SH-SY5Y (cell line): ENCODE measurements around the gene PCBD1.

Source experiments
- GATA2 ChIP-seq: IDR thresholded peaks from 2 replicates; pipeline ENCODE4 v1.6.1; 2011; ENCODE audit warnings: mild to moderate bottlenecking, low read depth, low read length
- GATA3 ChIP-seq: IDR thresholded peaks from 2 replicates; pipeline ENCODE4 v1.6.1; 2011; ENCODE audit warnings: low read depth, mild to moderate bottlenecking, low read length, moderate library complexity

The PCBD1 gene

DNA sequence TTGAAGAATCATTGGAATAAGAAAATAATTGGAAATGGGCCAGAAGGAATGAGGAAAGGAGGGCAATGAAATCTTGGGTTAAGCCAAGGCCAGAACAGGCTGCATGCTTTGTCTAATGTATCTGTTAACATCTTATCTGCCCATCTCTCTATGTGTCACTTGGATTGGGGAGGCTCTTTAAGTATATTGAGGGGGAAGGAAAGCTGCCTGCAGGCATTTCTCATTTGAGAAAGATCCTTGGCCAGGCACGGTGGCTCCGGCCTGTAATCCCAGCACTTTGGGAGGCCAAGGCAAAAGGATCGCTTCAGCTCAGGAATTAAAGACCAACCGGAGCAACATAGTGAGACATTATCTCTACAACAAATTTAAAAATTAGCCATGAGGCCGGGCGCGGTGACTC is 14.3 kb downstream of the PCBD1 start:
- TF ChIP-seq GATA3 (no peak), GATA2 (0 out of 2 replicates have a peak, but pooled peaks have one; percentile 12)

DNA sequence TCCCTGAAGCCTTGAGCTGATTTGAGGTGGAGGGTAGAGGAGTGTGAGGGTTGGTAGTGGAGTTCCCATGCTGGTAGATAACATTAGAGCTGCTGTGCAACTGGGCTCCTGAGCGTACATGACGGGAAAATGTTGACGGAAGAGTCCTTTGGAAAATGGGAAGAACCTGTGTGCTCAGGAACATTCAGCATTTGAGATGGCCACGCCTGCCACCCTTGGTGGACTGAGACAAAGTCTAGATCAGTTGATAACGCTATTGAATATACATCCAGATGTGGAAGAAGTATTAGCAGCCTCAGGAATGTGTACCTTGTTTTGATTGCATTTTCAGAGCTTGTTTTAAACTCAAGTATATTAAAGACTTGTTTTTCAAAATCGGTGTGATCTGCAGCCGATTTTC is 16.1 kb downstream of the PCBD1 start:
- no peak for TF ChIP-seq GATA2
- no peak for TF ChIP-seq GATA3

DNA sequence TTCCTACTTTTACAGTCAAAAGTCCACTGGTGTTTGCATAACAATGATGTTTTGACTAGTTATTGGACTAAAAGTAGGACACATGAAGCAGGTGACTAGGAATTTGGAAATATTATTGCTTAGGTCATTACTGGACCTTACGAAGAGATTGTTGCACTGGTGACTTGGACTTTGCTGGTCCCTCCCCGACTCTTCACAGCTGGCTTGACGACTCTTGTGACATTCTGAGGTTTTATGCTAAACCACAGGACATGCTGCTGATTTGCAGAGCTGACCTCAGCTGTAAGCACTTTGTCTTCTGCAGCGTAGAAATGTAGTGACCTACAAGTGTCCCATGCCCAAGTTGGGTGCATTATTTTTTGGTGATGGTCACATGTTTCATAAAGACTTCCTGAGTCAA is 21.9 kb downstream of the PCBD1 start:
- TF ChIP-seq GATA2 (no peak), GATA3 (no peak)

DNA sequence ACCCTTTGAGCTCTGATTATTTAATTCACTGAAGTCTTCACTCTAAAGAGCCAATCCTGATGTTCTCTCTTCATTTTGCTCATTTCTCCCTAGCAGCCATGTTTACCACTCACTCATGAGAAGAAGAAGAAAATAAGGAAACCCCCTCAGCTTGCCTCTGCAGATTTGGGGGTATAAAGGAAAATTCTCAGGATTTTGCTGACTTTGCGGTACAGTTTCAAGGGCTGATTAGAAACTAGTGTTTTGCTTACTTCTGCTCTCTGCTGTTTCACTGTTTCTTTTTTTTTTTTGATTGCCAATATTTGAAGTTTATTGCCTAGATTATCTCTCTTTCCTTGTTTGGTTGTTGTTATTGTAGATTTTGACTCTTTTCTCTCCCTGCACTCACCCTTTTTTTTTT is 23.4 kb downstream of the PCBD1 start:
- TF ChIP-seq GATA3 = no peak
- TF ChIP-seq GATA2 = no peak

DNA sequence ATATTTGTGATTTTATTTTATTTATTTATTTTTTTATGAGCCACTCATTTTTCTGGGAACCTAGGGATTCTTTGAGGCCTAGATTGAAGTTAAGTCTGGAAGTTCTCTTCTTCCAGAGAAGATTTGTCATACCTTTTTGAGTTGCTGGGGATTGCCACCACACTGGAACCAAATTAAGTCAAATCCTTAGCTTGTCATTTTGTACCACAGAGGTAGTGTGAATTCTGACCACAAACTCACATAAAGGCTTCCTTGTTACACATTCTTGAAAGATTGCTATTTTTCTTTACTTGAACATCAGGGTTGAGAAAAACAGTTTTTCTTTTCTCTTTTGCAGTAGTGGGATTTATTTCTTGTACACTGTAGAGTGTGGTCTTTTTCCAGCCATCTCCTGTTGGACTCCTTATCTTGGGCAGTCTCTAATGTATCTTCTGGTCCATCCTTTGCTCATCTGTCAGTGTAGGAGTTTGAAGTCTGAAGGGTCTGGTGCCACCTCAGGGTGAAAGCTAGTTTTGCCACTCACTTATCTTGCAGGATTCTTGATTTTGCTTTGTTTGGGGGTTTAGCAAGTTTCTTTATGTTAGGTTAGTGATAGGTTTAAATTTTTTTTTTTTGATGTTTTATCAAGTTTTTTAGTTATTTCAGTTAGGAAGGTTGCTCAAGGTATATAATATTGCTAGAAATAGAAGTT is 24.8 kb downstream of the PCBD1 start:
- TF ChIP-seq GATA3 (no peak), GATA2 (no peak)

DNA sequence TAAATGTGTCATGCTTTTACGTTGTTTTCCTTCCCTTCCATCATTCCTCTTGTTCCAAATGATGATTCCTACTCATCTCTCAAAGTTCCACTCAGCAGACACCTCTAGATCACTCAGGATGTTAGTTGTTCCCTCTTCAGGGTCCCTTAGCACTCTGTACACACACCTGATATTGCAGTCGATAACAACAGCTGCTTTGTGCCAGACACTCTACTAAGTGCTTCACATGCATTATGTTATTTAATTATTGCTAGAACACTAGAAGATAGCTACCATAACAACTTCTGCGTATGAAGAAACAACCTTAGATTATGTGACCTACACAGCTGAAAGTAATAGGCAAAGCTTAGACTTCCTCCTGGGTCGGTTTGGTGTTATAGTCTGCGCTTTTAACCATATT is 29.6 kb downstream of the PCBD1 start:
- TF ChIP-seq GATA3 = peak; percentile 94
- peak; percentile 89 for TF ChIP-seq GATA2

DNA sequence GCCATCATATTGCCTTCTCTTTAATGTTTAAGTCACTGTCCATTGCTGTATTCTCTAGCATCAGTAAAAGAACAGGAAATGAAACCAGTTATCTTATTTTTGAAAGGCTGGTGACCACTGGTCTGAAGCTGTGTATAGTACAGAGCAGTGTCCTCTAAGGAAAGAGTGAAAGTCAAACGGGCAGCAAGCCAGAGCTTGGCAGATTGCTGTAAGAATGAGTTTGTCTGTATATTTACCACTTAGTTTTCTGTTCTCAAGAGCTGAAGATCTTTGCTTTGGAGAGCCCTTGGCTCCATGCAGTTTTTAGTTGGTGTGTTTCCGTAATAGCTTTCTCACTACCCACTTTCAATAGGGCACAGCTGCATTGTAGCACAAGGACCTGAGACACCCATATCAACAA is 31.9 kb downstream of the PCBD1 start:
- TF ChIP-seq GATA2 (no peak), GATA3 (no peak)

DNA sequence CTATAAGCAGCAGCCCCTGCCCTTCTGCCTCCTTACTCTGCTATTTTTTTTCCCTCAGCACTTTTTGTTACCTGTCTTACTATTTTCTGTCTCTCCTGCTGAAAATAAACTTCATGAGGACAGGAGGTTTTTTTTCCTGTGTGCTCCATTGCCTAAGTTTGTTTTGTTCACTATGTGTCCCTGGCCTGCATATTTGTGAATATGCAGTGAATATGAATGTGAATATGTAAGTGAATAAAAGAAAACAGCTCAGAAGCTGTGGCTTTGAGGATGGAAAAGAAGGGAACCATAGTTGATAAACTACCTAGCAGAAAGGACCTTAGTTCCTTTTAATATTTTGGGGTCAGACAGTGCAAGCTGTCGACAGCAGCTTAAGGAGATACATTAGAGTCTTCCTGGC is 34.9 kb downstream of the PCBD1 start:
- TF ChIP-seq GATA2 (no peak), GATA3 (no peak)

DNA sequence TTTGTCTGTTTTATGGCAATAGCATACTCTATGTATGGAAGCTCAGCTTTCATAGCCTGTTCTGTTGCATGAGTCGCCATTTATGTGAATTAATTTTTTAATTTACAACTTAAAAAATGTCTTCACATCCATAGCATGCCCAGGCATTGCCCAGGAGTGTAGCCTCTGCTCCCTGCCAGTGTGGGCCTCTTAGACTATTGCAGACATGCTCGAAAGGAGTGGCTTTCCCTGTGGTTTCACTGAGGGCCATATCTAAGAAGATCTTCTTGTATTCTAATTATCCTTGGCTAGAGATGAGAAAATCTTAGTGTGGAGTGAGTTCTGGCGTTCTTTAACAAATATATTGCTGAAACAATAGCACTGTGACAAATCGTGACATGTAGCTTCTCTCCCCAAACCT is 35.3 kb downstream of the PCBD1 start:
- no peak for TF ChIP-seq GATA3

DNA sequence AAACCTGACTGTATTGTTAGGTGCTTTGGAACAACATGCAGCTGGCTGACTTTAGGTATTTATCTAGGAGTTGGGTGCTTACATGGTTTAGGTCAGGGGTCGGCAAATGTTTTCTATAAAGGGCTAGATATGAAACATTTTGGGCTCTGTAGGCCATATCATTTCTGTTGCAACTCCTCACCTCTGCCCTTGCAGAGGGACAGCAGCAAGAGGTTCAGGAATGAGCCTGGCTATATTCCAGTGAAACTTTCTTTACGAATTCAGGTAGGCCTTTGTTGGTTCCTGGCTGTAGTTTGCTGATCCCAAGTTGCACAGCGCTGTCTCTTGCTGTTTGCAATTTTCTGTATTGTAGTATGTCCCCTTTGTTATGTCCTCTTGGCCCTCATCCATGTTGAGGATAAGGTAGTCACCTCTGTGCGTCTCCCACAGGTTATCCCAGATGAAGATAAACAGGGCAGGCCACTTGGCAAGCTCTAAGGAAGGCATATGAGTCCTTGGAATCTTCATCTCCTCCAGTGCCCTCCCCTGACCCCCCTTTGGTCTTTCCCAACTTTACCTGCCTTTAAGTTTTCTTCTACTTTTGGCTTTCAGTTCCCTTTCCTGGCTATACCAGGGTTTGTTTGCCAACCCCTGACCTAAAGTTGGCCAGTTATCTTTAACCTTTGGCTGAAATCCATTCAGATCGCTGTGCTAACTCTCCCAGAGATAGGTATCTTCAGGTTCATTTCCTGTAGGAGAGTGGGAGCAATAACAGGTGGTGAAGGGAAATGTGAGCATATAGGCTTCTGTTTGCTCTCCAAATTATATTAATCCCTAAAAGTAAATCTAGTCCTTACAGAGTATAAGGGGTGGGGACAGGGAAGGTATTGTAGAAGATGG is 36.5 kb downstream of the PCBD1 start:
- TF ChIP-seq GATA3 (no peak), GATA2 (no peak)

DNA sequence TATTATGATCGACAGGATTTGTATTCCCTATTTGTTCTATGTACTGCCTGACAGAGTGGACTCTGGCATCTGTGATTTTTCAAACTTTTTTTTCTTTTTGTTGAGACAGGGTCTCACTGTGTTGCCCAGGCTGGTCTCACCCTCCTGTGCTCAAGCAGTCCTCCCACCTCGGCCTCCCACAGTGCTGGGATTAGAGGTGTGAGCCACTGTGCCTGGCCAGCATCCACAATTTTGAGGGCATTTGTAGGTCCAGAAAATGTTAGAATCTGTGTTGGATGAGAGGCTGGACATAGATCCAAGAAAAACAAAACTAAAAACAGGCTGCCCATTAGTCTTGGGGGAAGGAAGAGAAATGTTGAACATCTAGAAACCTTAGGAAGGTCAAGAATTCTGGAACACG is 38.3 kb downstream of the PCBD1 start:
- no peak for TF ChIP-seq GATA2
- no peak for TF ChIP-seq GATA3

DNA sequence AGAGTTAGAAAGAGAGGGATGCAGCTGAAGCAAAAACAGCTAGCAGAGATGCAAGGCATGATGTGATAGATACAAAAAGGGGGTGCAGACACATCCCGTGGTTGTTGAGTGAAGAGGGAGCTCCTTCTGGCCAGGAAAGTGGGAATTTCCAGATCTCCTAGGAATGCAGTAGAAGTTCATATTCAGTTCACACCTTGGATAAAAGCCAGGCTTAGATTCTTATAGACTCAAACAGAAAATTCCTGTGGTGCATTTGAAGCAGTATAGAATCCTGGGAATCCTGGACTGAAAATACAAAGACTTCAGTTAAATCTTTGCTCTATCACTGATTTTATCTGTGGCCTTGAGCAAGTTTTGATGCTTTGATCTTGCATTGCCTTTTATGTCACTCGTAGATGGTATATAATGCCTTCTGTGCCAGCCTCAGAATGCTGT is 38.8 kb downstream of the PCBD1 start:
- no peak for TF ChIP-seq GATA3
- TF ChIP-seq GATA2 = no peak

DNA sequence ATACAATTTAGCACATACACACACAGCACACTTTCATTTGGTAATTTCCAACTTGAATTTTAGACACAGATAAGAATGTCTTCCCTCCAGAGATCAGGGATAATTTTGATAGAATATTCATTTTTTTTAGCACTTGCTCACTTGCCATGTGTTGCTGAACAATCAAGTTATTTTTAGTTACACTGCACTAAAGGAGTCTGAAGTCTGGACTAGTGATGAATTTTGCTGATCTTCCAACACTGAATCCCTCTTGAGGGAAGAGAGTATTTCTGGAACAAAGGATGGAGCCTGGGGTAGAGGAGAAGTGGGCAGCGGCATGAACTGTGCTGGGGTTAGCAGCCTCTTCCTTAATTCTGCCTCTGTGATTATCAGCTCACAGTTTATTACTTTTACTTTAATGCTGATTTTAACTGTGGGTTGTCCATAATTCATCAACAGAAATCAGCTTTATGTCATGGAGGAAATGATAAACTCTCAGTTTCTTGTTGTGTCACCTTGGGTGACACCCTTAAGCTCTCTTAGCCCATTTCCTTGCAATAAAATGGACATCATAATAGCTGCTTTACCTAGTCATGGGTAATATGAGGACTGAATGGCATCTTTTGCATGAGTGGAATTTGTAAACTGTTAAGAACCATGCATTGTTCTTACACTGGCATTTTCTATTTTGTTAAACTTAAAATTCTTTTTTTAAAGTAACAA is 40.6 kb downstream of the PCBD1 start:
- TF ChIP-seq GATA3 = no peak
- TF ChIP-seq GATA2 = no peak

DNA sequence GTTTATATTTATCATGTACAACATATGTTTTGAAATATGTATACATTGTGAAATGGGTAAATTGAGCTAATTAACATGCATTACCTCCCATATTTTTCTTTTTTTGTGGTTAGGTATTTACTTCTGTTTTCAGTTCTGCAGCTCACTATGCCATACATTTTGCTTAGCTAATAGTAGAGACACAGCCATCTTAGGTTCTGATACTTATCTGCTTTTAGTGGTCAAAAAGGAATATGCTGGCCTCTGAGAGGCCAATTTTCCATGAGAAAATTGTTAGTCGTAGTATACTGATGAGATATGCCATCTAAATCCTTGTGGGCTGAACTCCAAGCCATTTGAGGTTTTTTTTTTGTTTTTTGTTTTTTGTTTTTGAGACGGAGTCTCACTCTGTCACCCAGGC is 41.6 kb downstream of the PCBD1 start:
- no peak for TF ChIP-seq GATA3
- TF ChIP-seq GATA2 = no peak
